H9 (cell line): Measurements from ENCODE around the gene TRERF1. TPM values are rescaled to one million over a fixed set of nuclear protein-coding genes. Genes with fewer than 3 reads are reported as not detected.
A peak's percentile ranks its signal among the peaks of the same experiment; 100 is the strongest.

Experiments used
- DNase-seq: peaks from one replicate; pipeline ENCODE4 v3.0.0-alpha.2; 2017
- H2AFZ ChIP-seq: one replicate; pipeline ENCODE4 v1.6.1; 2013; ENCODE audit warnings: mild to moderate bottlenecking, low read length, control low read depth, moderate library complexity
- H2AK5ac ChIP-seq: 2 replicates; pipeline ENCODE4 v1.6.1; 2013; ENCODE audit warnings: low read length, control low read depth, mixed read lengths; ENCODE audit not compliant: insufficient read length
- H2BK120ac ChIP-seq: one replicate; pipeline ENCODE4 v1.6.1; 2013; ENCODE audit warnings: low read depth, mild to moderate bottlenecking, low read length, control low read depth, inconsistent platforms; ENCODE audit not compliant: poor library complexity, severe bottlenecking
- H2BK12ac ChIP-seq: 2 replicates; pipeline ENCODE4 v1.6.1; 2013; ENCODE audit warnings: low read length, control low read depth, mixed read lengths, low read depth; ENCODE audit not compliant: insufficient read length
- H2BK15ac ChIP-seq: 2 replicates; pipeline ENCODE4 v1.6.1; 2013; ENCODE audit warnings: low read depth, low read length, control low read depth
- H2BK20ac ChIP-seq: one replicate; pipeline ENCODE4 v1.6.1; 2013; ENCODE audit warnings: low read depth, mild to moderate bottlenecking, low read length, control low read depth, inconsistent platforms; ENCODE audit not compliant: poor library complexity, severe bottlenecking
- H2BK5ac ChIP-seq: 2 replicates; pipeline ENCODE4 v1.6.1; 2013; ENCODE audit warnings: low read length, control low read depth, mixed read lengths; ENCODE audit not compliant: insufficient read length
- H3K14ac ChIP-seq: 2 replicates; pipeline ENCODE4 v1.6.1; 2013; ENCODE audit warnings: low read length, control low read depth; ENCODE audit not compliant: insufficient read depth
- H3K18ac ChIP-seq: 2 replicates; pipeline ENCODE4 v1.6.1; 2013; ENCODE audit warnings: low read depth, mild to moderate bottlenecking, mixed read lengths, low read length, control low read depth; ENCODE audit not compliant: insufficient read length
- H3K23ac ChIP-seq: 2 replicates; pipeline ENCODE4 v1.6.1; 2013; ENCODE audit warnings: low read length, control low read depth, mixed read lengths, low read depth; ENCODE audit not compliant: insufficient read length
- H3K23me2 ChIP-seq: 2 replicates; pipeline ENCODE4 v1.6.1; 2013; ENCODE audit warnings: low read depth, mild to moderate bottlenecking, mixed read lengths, low read length, control low read depth; ENCODE audit not compliant: insufficient read length, poor library complexity, severe bottlenecking
- H3K27ac ChIP-seq: 2 replicates; pipeline ENCODE4 v1.5.1; 2013; ENCODE audit warnings: low read length, control low read depth, mixed read lengths, low read depth; ENCODE audit not compliant: insufficient read length
- H3K27me3 ChIP-seq: 2 replicates; pipeline ENCODE4 v1.6.1; 2013; ENCODE audit warnings: low read length, control low read depth, inconsistent platforms; ENCODE audit not compliant: insufficient read depth
- H3K4ac ChIP-seq: 2 replicates; pipeline ENCODE4 v1.6.1; 2013; ENCODE audit warnings: low read depth, mild to moderate bottlenecking, control low read depth, inconsistent platforms, low read length, moderate library complexity
- H3K4me1 ChIP-seq: 2 replicates; pipeline ENCODE4 v1.6.1; 2013; ENCODE audit warnings: low read length, control low read depth, inconsistent platforms; ENCODE audit not compliant: insufficient read depth
- H3K4me2 ChIP-seq: 2 replicates; pipeline ENCODE4 v1.6.1; 2013; ENCODE audit warnings: low read length, control low read depth, mixed read lengths; ENCODE audit not compliant: insufficient read length, insufficient read depth
- H3K56ac ChIP-seq: 2 replicates; pipeline ENCODE4 v1.6.1; 2013; ENCODE audit warnings: low read depth, mild to moderate bottlenecking, mixed read lengths, low read length, control low read depth; ENCODE audit not compliant: insufficient read length
- H3K79me1 ChIP-seq: 2 replicates; pipeline ENCODE4 v1.6.1; 2013; ENCODE audit warnings: low read depth, mild to moderate bottlenecking, moderate library complexity, low read length, control low read depth, inconsistent platforms; ENCODE audit not compliant: insufficient read depth, poor library complexity, severe bottlenecking
- H3K79me2 ChIP-seq: 2 replicates; pipeline ENCODE4 v1.6.1; 2013; ENCODE audit warnings: low read length, control low read depth, inconsistent platforms; ENCODE audit not compliant: insufficient read depth
- H3K9ac ChIP-seq: 2 replicates; pipeline ENCODE4 v1.6.1; 2013; ENCODE audit warnings: low read length, control low read depth, mixed read lengths; ENCODE audit not compliant: insufficient read length; ENCODE audit errors: extremely low read depth
- H3K9me3 ChIP-seq: one replicate; pipeline ENCODE4 v1.6.1; 2013; ENCODE audit warnings: low read depth, low read length, inconsistent platforms; ENCODE audit not compliant: control insufficient read depth
- H3T11ph ChIP-seq: one replicate; pipeline ENCODE4 v1.6.1; 2013; ENCODE audit warnings: mild to moderate bottlenecking, low read length, control low read depth, inconsistent platforms
- H4K20me1 ChIP-seq: one replicate; pipeline ENCODE4 v1.6.1; 2013; ENCODE audit not compliant: control insufficient read depth, insufficient read length, insufficient read depth
- H4K5ac ChIP-seq: 2 replicates; pipeline ENCODE4 v1.6.1; 2013; ENCODE audit warnings: low read depth, mild to moderate bottlenecking, mixed read lengths, low read length, control low read depth; ENCODE audit not compliant: insufficient read length
- H4K8ac ChIP-seq: replicated peaks from 2 replicates; pipeline ENCODE4 v1.6.1; 2013; ENCODE audit warnings: low read length, control low read depth, mixed read lengths, low read depth; ENCODE audit not compliant: insufficient read length
- H4K91ac ChIP-seq: 2 replicates; pipeline ENCODE4 v1.6.1; 2013; ENCODE audit warnings: low read depth, mild to moderate bottlenecking, moderate library complexity, mixed read lengths, low read length, control low read depth; ENCODE audit not compliant: insufficient read length
- H3K27ac Mint-ChIP-seq, 3 experiments: 2 replicates in 2 of 3; 3 replicates in 1 of 3; pipeline ENCODE4 v1.8.0; 2020 to 2021; ENCODE audit warnings: mixed read lengths in 3 of 3, mild to moderate bottlenecking in 1 of 3, moderate library complexity in 1 of 3
- H3K27me3 Mint-ChIP-seq: 2 replicates; pipeline ENCODE4 v1.8.0; 2021; ENCODE audit warnings: low read depth, mild to moderate bottlenecking, moderate library complexity, mixed read lengths
- H3K36me3 Mint-ChIP-seq, 3 experiments: 2 replicates in 2 of 3; 3 replicates in 1 of 3; pipeline ENCODE4 v1.8.0; 2020 to 2021; ENCODE audit warnings: low read depth in 3 of 3, mixed read lengths in 3 of 3; ENCODE audit not compliant: insufficient read depth in 1 of 3
- H3K4me1 Mint-ChIP-seq, 2 experiments: 2 replicates each; pipeline ENCODE4 v1.8.0; 2020; ENCODE audit warnings: mixed read lengths in 2 of 2
- H3K4me3 Mint-ChIP-seq, 2 experiments: 2 replicates in 1 of 2; 3 replicates in 1 of 2; pipeline ENCODE4 v1.8.0; 2020 to 2021; ENCODE audit warnings: mild to moderate bottlenecking in 2 of 2, mixed read lengths in 2 of 2, moderate library complexity in 1 of 2
- H3K9me3 Mint-ChIP-seq, 2 experiments: 2 replicates in 1 of 2; 3 replicates in 1 of 2; pipeline ENCODE4 v1.8.0; 2020; ENCODE audit warnings: mild to moderate bottlenecking in 2 of 2, mixed read lengths in 2 of 2, moderate library complexity in 1 of 2
- CTCF ChIP-seq: fragments of 200-600 bp; sonication (generic); conservative IDR thresholded peaks from 3 replicates; pipeline ENCODE4 v1.8.0; 2021; ENCODE audit warnings: antibody characterized with exemption, mild to moderate bottlenecking
- WGBS: extraction: QIAGEN DNeasy Blood & Tissue Kit; methylation state at CpG from one replicate; pipeline ENCODE4 v1.1.7; 2013; ENCODE audit warnings: missing lambda C conversion rate, low lambda C conversion rate, mixed read lengths; ENCODE audit not compliant: insufficient read length; ENCODE audit errors: extremely low coverage; 5-methylcytosine and 5-hydroxymethylcytosine counted together
- total RNA-seq: library from RNA; stranded (reverse); gene quantifications from 2 replicates; pipeline ENCODE4 v1.2.1, GENCODE V29; 2021

TRERF1 gene
- total RNA-seq, 1 experiment from 2014 or later, result 19.7 TPM

- H2AK5ac ChIP-seq, result no peak overlapping the region
- no peaks in the 10 kb centered on the region for H4K20me1 ChIP-seq
- no peak overlapping the region for H2BK120ac ChIP-seq
- H3K4me2 ChIP-seq, result no peak overlapping the region
- no peak overlapping the region for H3K4ac ChIP-seq
- peaks cover 9% of the 10 kb centered on the region; the same call in 1 of the 2 replicates for H3K4me1 ChIP-seq
- H3K79me1 ChIP-seq, result peaks cover 6% of the 10 kb centered on the region
- no peak overlapping the region for H3K9ac ChIP-seq
- H3K4me3 Mint-ChIP-seq, result no peak overlapping the region
- H3K4me1 Mint-ChIP-seq, result peaks cover 49 to 54% of the 10 kb centered on the region in 2 experiments
- no peak overlapping the region for H3T11ph ChIP-seq
- H2BK15ac ChIP-seq, result no peak overlapping the region
- no peak overlapping the region for H3K27ac ChIP-seq
- H4K8ac ChIP-seq, result no peak overlapping the region
- peak overlapping the region in 1 of 3 experiments; percentile 53; a peak in 1 of 7 replicates for H3K27ac Mint-ChIP-seq
- DNase-seq, result no peak
- H3K14ac ChIP-seq, result no peak overlapping the region
- no peak overlapping the region for H2BK5ac ChIP-seq
- H3K27me3 Mint-ChIP-seq, result no peaks in the 10 kb centered on the region
- H3K36me3 Mint-ChIP-seq, result peaks cover 1 to 11% (median 6%) of the 10 kb centered on the region in 3 experiments; a peak in 4 of 7 replicates
- H2AFZ ChIP-seq, result no peak overlapping the region
- no peak overlapping the region for H3K56ac ChIP-seq
- H2BK12ac ChIP-seq, result no peak overlapping the region
- no peak overlapping the region for H2BK20ac ChIP-seq
- no peaks in the 10 kb centered on the region for H3K27me3 ChIP-seq
- no peak overlapping the region for H4K5ac ChIP-seq
- WGBS, result no CpG with 5 or more reads among the region's 4 CpGs
- no peak overlapping the region for H4K91ac ChIP-seq
- peaks cover 6% of the 10 kb centered on the region; the same call in 1 of the 2 replicates for H3K79me2 ChIP-seq
- no peak overlapping the region for H3K23ac ChIP-seq
- no peaks in the 10 kb centered on the region for H3K9me3 ChIP-seq
- H3K9me3 Mint-ChIP-seq, result no peaks in the 10 kb centered on the region
- H3K18ac ChIP-seq, result no peak overlapping the region
- no peak for TF ChIP-seq CTCF
- H3K23me2 ChIP-seq, result no peaks in the 10 kb centered on the region
These were observed 33.0 kb downstream of the TRERF1 start for GRCh38 chr6:42418724-42419123.
